Activated naive CD8-positive, alpha-beta T cell treated with anti-CD3 and anti-CD28 coated beads for 36 hours (primary cell): ENCODE data around the gene MANEAL. TPM values are rescaled to one million over a fixed set of nuclear protein-coding genes. Genes with fewer than 3 reads are reported as not detected.
A peak's percentile ranks its signal among the peaks of the same experiment; 100 is the strongest.

Source experiments
- DNase-seq: peaks from one replicate; pipeline ENCODE4 v3.0.0; 2021
- H3K27ac Mint-ChIP-seq: one replicate; pipeline ENCODE4 v1.8.0; 2022; ENCODE audit warnings: mild to moderate bottlenecking, moderate library complexity, mixed read lengths
- H3K27me3 Mint-ChIP-seq: one replicate; pipeline ENCODE4 v1.8.0; 2022; ENCODE audit warnings: mild to moderate bottlenecking, mixed read lengths
- H3K36me3 Mint-ChIP-seq: one replicate; pipeline ENCODE4 v1.8.0; 2021; ENCODE audit warnings: mild to moderate bottlenecking, mixed read lengths
- H3K4me1 Mint-ChIP-seq: one replicate; pipeline ENCODE4 v1.8.0; 2021; ENCODE audit warnings: mixed read lengths
- H3K4me3 Mint-ChIP-seq: one replicate; pipeline ENCODE4 v1.8.0; 2022; ENCODE audit warnings: mild to moderate bottlenecking, moderate library complexity, mixed read lengths
- H3K9me3 Mint-ChIP-seq: one replicate; pipeline ENCODE4 v1.8.0; 2022; ENCODE audit warnings: mixed read lengths
- total RNA-seq, 2 experiments: library from RNA; stranded (reverse); gene quantifications; one replicate each; pipeline ENCODE4 v1.2.3, GENCODE V29; 2021

MANEAL gene
- total RNA-seq, 2 experiments from 2014 or later: 1.5 TPM

DNA sequence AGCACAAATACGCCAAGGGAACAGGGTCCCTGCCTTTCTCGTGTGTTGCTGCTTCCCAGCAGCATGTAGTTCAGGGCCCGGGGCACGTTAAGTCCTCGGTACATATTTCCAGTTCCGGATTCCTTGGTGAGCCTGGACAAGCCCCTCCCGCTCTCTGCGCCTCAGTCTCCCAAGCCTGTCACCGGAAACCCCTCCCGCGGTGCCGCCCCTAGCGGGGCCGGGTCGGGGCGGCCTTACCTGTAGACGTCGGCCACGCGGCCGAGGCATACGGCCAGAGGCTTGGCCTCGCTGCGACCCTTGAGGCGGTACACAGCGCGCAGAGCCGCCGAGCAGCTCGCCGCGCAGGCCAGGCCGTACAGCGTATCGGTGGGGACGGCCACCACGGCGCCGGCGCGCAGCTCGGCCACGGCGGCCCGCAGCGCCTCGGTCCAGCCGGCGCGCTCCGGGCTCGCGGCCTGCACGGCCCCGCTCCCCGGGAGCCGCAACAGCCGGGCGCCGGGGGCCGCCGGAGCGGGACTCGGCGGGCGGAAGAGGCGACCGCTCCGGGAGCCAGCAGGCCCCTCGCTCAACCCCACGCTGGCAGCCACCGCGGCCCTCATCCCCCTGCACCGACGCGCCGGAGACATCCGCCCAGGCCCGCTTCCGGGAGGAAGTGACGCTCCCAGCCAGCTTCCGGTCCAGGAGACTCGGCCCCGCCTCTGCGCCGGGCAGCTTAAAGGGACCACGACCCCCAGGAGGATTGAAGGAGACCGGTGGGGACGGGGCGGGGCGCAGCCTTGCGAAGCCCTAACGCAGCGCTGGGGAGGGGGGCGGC lies 14.1 kb downstream of the MANEAL start, which contains the start of the genes C1orf122 and YRDC:
Gene C1orf122 (plus strand): TSS at position 236 of the 814 bp plus-strand sequence. CDS start 615 bp downstream, outside the sequence.
Gene YRDC (minus strand): TSS at position 654 of the 814 bp plus-strand sequence. CDS start 28 bp downstream, at position 626.
- Mint-ChIP-seq H3K9me3 (no peaks in the 10 kb centered on the region), H3K4me3 (peak within 1 kb of the TSS; percentile 93), H3K4me1 (peaks cover 37% of the 10 kb centered on the region), H3K36me3 (peaks cover 50% of the 10 kb centered on the region), H3K27me3 (no peaks in the 10 kb centered on the region), H3K27ac (peak within 1 kb of the TSS; percentile 92)
- DNase-seq: peak; percentile 93

DNA sequence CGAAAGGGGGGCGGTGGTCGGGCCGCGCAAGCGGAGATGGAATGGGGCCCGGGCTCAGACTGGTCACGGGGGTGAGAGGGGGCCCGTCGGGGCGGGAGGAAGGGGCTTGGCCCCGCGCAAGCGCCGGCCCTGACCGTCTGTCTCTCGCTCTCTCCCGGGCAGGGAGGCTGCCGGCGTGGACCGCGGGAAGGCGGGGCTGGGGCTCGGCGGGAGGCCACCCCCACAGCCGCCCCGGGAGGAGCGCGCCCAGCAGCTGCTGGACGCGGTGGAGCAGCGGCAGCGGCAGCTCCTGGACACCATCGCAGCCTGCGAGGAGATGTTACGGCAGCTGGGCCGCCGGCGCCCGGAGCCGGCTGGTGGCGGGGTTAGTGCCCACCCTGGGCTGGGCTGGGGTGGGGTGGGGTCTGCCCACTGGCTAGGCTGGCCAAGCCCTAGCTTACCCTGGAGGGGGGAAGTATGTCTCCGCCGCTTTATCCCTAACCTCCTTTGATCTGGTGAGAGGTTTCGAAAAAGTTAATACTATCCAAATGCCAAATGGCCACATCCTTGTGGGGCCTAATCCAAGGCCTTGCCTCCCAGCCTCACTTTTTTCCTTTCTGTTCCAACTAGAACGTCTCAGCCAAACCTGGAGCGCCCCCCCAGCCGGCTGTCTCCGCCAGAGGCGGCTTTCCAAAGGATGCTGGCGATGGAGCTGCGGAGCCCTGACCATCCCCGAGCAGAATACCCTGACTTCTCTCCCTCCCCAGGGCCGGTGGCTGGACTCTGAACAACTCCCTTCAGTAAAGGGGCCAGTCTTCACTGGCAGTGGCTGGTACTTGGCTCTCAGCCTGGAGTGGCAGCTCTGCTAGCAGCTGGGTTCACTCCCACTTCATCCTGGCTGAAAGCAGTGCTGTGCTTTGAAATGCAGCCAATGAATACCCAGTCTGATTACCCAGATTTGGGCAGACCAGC lies 15.0 kb downstream of the MANEAL start:
- no peaks in the 10 kb centered on the region for H3K9me3 Mint-ChIP-seq
- H3K4me1 Mint-ChIP-seq: peaks cover 37% of the 10 kb centered on the region
- H3K27me3 Mint-ChIP-seq: no peaks in the 10 kb centered on the region
- peaks cover 44% of the 10 kb centered on the region for H3K36me3 Mint-ChIP-seq
- DNase-seq: peak; percentile 59
- peak overlapping the region; percentile 93 for H3K4me3 Mint-ChIP-seq
- peak overlapping the region; percentile 92 for H3K27ac Mint-ChIP-seq

DNA sequence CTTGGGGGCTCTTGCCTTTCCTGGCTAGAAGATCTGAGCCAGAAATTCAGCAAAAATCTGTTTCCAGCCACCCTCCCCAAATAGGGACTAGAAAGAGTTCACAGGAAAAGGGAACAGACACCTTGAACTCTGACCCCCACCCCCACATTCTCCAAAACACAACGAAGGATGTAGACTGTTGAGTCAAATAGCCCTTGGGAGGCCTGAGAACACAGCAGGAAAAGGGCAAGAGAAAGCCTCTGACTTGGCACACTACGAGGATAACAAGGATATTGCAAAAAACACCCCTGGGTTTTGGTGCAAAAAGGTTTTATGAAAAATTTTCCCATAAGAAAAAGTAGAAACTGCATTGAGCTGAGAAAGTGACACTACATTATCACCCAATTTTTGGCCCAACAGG lies 16.3 kb downstream of the MANEAL start:
- peaks cover 35% of the 10 kb centered on the region for H3K36me3 Mint-ChIP-seq
- peaks cover 37% of the 10 kb centered on the region for H3K4me1 Mint-ChIP-seq
- peak overlapping the region; percentile 14 for H3K4me3 Mint-ChIP-seq
- H3K27ac Mint-ChIP-seq: no peak overlapping the region
- no peak for DNase-seq
- H3K27me3 Mint-ChIP-seq: no peaks in the 10 kb centered on the region
- H3K9me3 Mint-ChIP-seq: no peaks in the 10 kb centered on the region

DNA sequence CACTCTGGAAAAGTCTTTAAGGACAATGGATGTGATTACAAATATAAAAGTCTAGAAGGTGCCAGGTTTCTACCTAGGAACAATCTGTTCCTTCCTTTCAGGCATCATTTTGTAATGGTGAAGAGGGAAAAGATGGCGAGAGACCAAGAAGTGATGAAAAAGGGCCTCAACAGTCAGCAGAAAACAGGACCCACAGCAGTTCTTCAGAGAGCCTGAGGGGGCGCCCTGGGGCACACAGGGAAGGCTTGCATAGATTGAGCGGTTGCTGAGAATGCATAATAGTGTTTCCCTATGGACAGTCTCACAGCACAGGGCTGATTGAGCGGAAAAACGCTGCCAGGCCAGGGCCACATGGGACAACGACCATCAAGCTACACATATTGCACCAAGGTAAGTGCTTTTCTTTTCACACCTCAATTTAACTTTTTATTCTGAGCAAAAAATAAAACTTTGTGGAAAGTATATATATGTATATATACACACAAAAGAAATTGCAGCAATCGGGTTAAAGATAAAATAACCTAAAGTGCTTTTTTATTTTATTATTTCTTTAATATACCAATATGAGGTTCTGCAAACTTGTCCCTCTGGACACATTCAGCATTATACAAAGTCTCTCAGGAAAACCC lies 17.5 kb downstream of the MANEAL start:
- no peaks in the 10 kb centered on the region for H3K27me3 Mint-ChIP-seq
- peaks cover 24% of the 10 kb centered on the region for H3K36me3 Mint-ChIP-seq
- H3K4me1 Mint-ChIP-seq: peaks cover 27% of the 10 kb centered on the region
- H3K27ac Mint-ChIP-seq: no peak overlapping the region
- H3K9me3 Mint-ChIP-seq: no peaks in the 10 kb centered on the region
- peak; percentile 66 for DNase-seq
- no peak overlapping the region for H3K4me3 Mint-ChIP-seq

DNA sequence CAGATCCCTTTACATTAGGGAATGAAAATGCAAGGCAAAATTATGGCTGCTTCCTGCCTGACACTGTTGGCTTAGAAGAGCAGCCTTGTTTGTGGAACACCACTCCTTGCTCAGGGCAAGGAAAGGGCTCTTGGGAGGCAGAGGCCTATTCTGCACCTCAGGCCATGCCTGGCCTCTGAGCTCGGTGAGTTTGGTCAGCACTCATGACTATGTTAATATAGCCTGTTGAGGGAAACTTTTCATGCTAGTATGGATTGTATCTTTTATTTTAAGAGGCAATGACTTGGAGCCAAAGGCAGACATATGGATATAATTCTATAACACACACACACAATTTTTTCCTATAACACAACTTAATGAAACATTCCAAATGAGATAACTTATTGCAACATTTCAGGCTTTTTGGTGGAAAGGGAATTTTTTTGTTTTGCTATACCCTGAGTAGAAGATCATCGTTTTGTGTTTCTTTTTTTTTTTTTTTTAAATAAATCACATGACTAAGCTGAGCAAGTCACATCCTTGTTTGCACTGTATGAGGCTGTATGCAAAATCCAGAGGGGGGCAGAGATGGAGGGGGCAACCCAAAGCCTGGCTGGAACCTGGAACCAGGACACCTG lies 20.0 kb downstream of the MANEAL start:
- H3K36me3 Mint-ChIP-seq: peaks cover 10% of the 10 kb centered on the region
- no peak for DNase-seq
- peaks cover 19% of the 10 kb centered on the region for H3K4me1 Mint-ChIP-seq
- H3K4me3 Mint-ChIP-seq: no peak overlapping the region
- H3K27ac Mint-ChIP-seq: no peak overlapping the region
- H3K9me3 Mint-ChIP-seq: no peaks in the 10 kb centered on the region
- no peaks in the 10 kb centered on the region for H3K27me3 Mint-ChIP-seq

DNA sequence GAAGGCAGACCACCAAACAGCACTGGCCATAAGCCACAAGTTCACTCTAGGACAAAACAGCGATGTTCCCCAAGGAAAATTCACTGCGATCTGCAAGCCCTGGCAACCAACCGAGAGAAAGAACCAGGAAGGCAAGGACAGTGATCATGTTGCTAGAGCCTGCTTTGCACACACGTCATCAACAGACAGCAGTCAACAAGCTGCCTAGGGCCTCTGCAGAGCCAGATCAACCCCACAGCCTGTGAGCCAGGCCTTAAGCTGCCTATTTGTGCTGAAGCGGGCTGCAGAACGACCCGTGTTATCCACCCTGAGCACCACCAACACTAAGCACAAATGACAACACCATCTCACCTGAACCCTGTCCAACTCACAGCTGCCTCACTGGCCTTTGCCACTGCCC lies 20.6 kb downstream of the MANEAL start:
- no peak for DNase-seq
- Mint-ChIP-seq H3K36me3 (peaks cover 10% of the 10 kb centered on the region), H3K27me3 (no peaks in the 10 kb centered on the region), H3K9me3 (no peaks in the 10 kb centered on the region), H3K27ac (no peak overlapping the region), H3K4me1 (peaks cover 15% of the 10 kb centered on the region), H3K4me3 (no peak overlapping the region)

DNA sequence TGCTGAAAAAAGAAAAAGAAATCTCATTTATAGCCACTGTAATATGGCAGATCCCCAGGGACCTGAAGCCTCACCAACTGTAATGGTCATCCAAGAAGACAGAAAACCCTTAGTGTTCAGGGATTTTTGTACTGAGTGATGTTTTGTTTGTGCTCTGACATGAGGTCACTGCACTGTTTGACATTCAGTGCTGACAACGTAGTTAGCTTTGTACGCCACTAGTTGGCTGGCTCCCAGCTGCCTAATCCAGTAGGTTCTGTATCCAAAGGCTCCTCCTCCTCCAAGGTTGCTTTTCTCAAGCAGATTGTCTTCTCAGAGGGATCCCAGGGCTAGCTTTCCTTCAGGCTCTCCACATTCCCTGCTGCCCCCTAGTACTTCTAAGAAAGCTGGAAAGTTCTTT lies 23.8 kb downstream of the MANEAL start:
- Mint-ChIP-seq H3K27me3 (no peaks in the 10 kb centered on the region), H3K36me3 (peaks cover 8% of the 10 kb centered on the region), H3K4me1 (no peaks in the 10 kb centered on the region), H3K4me3 (no peak overlapping the region), H3K9me3 (no peaks in the 10 kb centered on the region), H3K27ac (no peak overlapping the region)
- DNase-seq: no peak

DNA sequence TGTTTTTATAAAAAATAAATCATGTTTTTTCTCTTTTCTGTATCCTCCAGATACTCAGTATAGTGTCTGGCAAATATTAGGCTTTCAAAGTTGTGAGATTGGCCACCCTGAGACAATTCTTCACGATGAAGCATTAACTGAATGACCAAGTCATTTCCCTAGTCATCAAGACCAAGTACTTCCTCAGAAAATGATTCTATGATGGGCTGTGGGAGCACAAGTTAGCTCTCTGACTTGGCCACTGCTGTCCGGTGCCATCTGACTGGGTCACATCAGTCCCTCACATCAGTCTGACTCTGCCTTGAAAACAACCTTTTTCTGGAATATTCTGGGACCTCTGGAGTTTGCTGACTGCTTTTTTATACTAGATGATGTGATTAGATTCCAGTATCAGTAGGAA lies 27.8 kb downstream of the MANEAL start:
- Mint-ChIP-seq H3K4me3 (no peak overlapping the region), H3K36me3 (peaks cover 14% of the 10 kb centered on the region), H3K9me3 (no peaks in the 10 kb centered on the region), H3K27me3 (no peaks in the 10 kb centered on the region), H3K27ac (no peak overlapping the region), H3K4me1 (peaks cover 14% of the 10 kb centered on the region)
- DNase-seq: no peak

DNA sequence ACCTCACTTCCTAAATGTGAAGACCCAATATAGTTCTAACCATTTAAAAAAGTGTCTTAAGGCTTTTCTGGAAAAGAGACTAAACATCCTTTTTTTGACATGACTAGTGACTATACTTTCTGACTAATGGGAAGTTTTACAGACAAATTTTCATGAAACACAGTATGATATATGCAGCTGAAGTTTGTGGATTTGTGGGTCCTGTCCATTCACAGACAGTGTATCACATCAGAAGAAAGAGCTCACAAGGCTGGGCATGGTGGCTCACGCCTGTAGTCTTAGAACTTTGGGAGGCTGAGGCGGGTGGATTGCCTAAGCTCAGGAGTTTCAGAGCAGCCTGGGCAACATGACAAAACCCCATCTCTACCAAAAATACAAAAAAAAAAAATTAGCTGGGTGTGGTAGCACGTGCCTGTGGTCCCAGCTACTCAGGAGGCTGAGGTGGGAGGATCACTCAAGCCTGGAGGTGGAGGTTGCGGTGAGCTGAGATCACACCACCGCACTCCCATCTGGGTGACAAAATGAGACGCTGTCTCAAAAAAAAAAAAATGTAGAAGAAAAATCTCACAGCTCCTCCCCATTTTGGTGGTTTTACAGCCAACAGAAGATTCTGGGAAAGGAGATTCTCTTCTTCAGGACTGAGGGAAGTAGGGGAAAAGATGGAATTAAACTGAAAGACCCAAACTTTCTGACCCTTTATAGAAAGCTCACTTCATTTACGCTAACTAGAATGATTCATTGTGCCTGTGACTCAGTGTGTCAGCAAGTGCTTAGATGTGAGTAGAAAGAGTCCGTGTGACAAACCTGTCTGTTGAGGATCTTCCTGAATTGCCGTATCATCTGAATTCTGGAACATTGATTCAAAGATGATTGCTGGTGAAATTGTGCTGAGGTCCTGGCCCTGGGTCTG lies 29.5 kb downstream of the MANEAL start:
- DNase-seq: no peak
- no peak overlapping the region for H3K27ac Mint-ChIP-seq

DNA sequence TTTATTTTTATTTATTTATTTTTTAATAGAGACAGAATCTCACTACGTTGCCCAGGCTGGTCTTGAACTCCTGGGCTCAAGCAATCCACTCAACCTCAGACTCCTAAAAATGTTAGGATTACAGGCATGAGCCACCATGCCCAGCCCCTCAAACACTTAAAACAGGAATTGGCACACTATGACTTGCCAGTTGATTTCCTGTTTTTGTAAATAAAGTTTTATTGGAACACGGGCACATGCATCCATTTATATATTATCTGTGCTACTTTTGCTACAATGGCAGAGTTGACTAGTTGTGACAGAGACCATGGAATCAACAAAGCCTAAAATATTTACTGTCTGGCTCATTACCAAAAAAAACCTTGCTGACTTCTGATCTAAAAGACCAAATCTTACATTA lies 30.4 kb downstream of the MANEAL start:
- Mint-ChIP-seq H3K9me3 (no peaks in the 10 kb centered on the region), H3K27me3 (no peaks in the 10 kb centered on the region), H3K4me1 (peaks cover 18% of the 10 kb centered on the region), H3K27ac (no peak overlapping the region), H3K36me3 (peaks cover 22% of the 10 kb centered on the region), H3K4me3 (no peak overlapping the region)
- DNase-seq: no peak

More for the DNA sequence above, 29.5 kb downstream of the MANEAL start:
- Mint-ChIP-seq H3K4me3 (no peak overlapping the region), H3K36me3 (peaks cover 22% of the 10 kb centered on the region), H3K9me3 (no peaks in the 10 kb centered on the region), H3K27me3 (no peaks in the 10 kb centered on the region), H3K4me1 (peaks cover 18% of the 10 kb centered on the region)

DNA sequence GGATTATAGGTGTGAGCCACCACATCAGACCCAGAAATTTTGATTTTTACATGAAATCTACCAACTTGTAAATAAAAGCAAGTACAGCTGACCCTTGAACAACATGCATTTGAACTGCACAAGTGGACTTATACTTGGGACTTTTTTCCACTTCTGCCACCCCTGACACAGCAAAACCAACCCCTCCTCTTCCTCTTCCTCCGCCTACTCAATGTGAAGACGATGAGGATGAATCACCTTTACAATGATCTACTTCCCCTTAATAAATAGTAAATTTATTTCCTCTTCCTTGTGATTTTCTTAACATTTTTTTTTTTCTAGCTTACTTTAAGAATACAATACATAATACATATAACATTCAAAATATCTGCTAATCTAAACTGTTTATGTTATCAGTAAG lies 31.9 kb downstream of the MANEAL start:
- no peak for DNase-seq
- Mint-ChIP-seq H3K36me3 (peaks cover 21% of the 10 kb centered on the region), H3K4me1 (peaks cover 18% of the 10 kb centered on the region), H3K4me3 (no peak overlapping the region), H3K27ac (peak overlapping the region; percentile 52), H3K27me3 (no peaks in the 10 kb centered on the region), H3K9me3 (no peaks in the 10 kb centered on the region)

DNA sequence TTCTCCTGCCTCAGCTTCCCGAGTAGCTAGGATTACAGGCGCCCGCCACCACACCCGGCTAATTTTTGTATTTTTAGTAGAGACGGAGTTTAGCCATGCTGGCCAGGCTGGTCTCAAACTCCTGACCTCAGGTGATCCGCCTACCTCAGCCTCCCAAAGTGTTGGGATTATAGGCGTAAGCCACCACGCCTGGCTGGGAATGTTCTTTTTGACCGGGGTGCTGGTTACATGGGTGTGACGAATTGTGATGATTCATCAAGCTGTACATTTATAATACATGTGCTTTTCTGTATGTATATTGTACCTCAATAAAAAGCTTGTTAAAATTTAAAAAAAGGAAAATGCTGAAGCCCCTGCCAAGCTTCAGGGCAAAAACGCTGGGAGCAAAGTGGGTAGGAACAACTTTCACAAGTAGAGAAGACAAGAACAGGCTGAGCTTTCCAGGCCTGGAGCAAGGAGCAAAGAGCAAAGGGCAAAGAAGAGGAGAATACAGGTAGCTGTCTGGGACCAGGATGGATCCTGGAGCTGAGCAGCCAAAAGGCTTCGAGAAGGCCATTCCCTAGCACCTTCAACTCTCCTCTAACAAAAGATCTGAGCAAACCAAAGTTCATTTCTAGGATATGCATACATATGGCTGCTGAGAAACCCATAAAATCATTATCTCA lies 34.9 kb downstream of the MANEAL start:
- no peak overlapping the region for H3K4me3 Mint-ChIP-seq
- no peak for DNase-seq
- H3K27me3 Mint-ChIP-seq: no peaks in the 10 kb centered on the region
- peaks cover 19% of the 10 kb centered on the region for H3K36me3 Mint-ChIP-seq
- H3K27ac Mint-ChIP-seq: no peak overlapping the region
- H3K9me3 Mint-ChIP-seq: no peaks in the 10 kb centered on the region
- peaks cover 18% of the 10 kb centered on the region for H3K4me1 Mint-ChIP-seq

DNA sequence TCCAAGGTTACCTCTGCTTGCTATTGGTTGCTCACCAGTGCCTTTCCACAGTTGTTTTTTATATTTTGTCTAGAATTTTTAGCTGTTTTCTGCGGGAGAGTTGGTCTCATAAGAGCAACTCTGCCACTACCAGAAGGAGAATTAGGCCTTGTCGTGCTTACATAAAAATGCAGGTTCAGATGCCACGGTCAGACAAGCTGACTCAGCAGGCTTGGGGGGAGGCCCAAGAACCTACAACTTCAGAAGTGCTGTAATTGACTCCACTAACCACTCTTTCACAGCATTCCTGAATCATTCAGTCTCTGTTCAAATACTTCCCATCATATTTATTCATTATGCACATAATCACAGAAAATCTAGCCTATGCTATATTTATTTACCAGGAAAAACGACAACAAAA lies 37.5 kb downstream of the MANEAL start:
- peaks cover 6% of the 10 kb centered on the region for H3K4me1 Mint-ChIP-seq

More for the DNA sequence above, 37.5 kb downstream of the MANEAL start:
- Mint-ChIP-seq H3K4me3 (no peak overlapping the region), H3K27me3 (no peaks in the 10 kb centered on the region), H3K36me3 (peaks cover 19% of the 10 kb centered on the region), H3K27ac (no peak overlapping the region), H3K9me3 (no peaks in the 10 kb centered on the region)
- no peak for DNase-seq
